Kasumi-1 (cell line): ENCODE measurements around the gene SAE1.
A peak's percentile ranks its signal among the peaks of the same experiment; 100 is the strongest.
"Not testable (repeated sequence)": the region's sequence is repeated elsewhere in the genome, so short reads cannot be mapped to it uniquely, and the experiment has no call there.

ENCODE experiments used
- DNase-seq, 2 experiments: peaks; one replicate each; lab custom pipeline; 2025; lab: John Stamatoyannopoulos, UW

SAE1 gene

GRCh38 chr19:47240996-47241918, 110.6 kb downstream of the SAE1 start:
- DNase-seq, result peak; percentile 8 to 34

GRCh38 chr19:47241919-47242577, 111.4 kb downstream of the SAE1 start:
- no peak for DNase-seq

- DNase-seq, result no peak
Observed at GRCh38 chr19:47243364-47243775, 112.7 kb downstream of the SAE1 start.

- DNase-seq, result peak; percentile 91 to 94
Observed at GRCh38 chr19:47243776-47244547, 113.3 kb downstream of the SAE1 start.

GRCh38 chr19:47247308-47247990, 116.8 kb downstream of the SAE1 start:
- peak; percentile 57 to 73 for DNase-seq

- not testable (repeated sequence) for DNase-seq
Observed at GRCh38 chr19:47253016-47253415, 122.4 kb downstream of the SAE1 start.

GRCh38 chr19:47253467-47253881, 122.8 kb downstream of the SAE1 start:
- DNase-seq, result no peak

GRCh38 chr19:47253970-47254369, 123.3 kb downstream of the SAE1 start:
- no peak for DNase-seq

GRCh38 chr19:47255879-47256692, 125.5 kb downstream of the SAE1 start, which contains the start of gene CCDC9:
TSS of gene CCDC9 (plus strand) at chr19:47256525. CDS start at chr19:47258401, 1,876 bp downstream.
- peak; percentile 84 to 92 for DNase-seq

- DNase-seq, result peak; percentile 100
Observed at GRCh38 chr19:47256693-47257410, 126.2 kb downstream of the SAE1 start.

- no peak for DNase-seq
Observed at GRCh38 chr19:47257411-47258169, 127.0 kb downstream of the SAE1 start.

- DNase-seq, result no peak
Observed at GRCh38 chr19:47258434-47258833, 127.8 kb downstream of the SAE1 start.

GRCh38 chr19:47258895-47259555, 128.4 kb downstream of the SAE1 start:
- DNase-seq, result no peak
